HL-60 (cell line): ENCODE results near the gene PDGFRA.

ENCODE experiments used
- DNase-seq, 2 experiments: peaks; one replicate each; pipeline ENCODE4 v3.0.0-alpha.2; 2010 to 2020; ENCODE audit warnings: low read depth in 1 of 2, low spot score in 1 of 2
- H3K27ac ChIP-seq: fragments of 250-450 bp; sonication (Bioruptor Pico); replicated peaks from 2 replicates; pipeline ENCODE4 v1.5.1; 2020; ENCODE audit warnings: mild to moderate bottlenecking, moderate library complexity
- H3K27me3 ChIP-seq: fragments of 250-450 bp; sonication (Bioruptor Pico); 2 replicates; pipeline ENCODE4 v1.5.1; 2021; ENCODE audit warnings: mild to moderate bottlenecking, moderate library complexity; ENCODE audit not compliant: insufficient read depth, poor library complexity, severe bottlenecking
- H3K4me3 ChIP-seq: replicated peaks from 2 replicates; pipeline ENCODE4 v1.5.1; 2011; ENCODE audit warnings: mild to moderate bottlenecking, control low read depth, low read length; ENCODE audit not compliant: insufficient read depth
- CTCF ChIP-seq: IDR thresholded peaks from one replicate; pipeline ENCODE4 v1.5.1; 2011; ENCODE audit warnings: low read length, control low read depth, inconsistent platforms; ENCODE audit not compliant: insufficient read depth
- GABPA ChIP-seq: IDR thresholded peaks from 2 replicates; pipeline ENCODE4 v1.6.1; 2012; ENCODE audit warnings: low read depth
- POLR2AphosphoS5 ChIP-seq: IDR thresholded peaks from 2 replicates; pipeline ENCODE4 v1.6.1; 2012; ENCODE audit warnings: low read depth
- REST ChIP-seq: IDR thresholded peaks from 2 replicates; pipeline ENCODE4 v1.6.1; 2012; ENCODE audit warnings: low read depth; ENCODE audit not compliant: insufficient replicate concordance
- SPI1 ChIP-seq: IDR thresholded peaks from 2 replicates; pipeline ENCODE4 v1.6.1; 2012; ENCODE audit warnings: low read depth, mild to moderate bottlenecking, borderline replicate concordance

The PDGFRA gene

GRCh38 chr4:54218736-54219135, 10.4 kb upstream of the PDGFRA start:
- H3K27ac ChIP-seq = no peak overlapping the region
- TF ChIP-seq POLR2AphosphoS5 (no peak), REST (no peak), GABPA (no peak), CTCF (no peak), SPI1 (no peak)
- DNase-seq = no peak
- H3K27me3 ChIP-seq = peaks cover 7% of the 10 kb centered on the region
- no peak overlapping the region for H3K4me3 ChIP-seq

- no peak overlapping the region for H3K4me3 ChIP-seq
- peaks cover 53% of the 10 kb centered on the region for H3K27me3 ChIP-seq
- H3K27ac ChIP-seq = no peak overlapping the region
- DNase-seq = no peak
- no peak for TF ChIP-seq REST
- TF ChIP-seq SPI1 = no peak
- no peak for TF ChIP-seq CTCF
- TF ChIP-seq GABPA = no peak
- TF ChIP-seq POLR2AphosphoS5 = no peak
Observed at GRCh38 chr4:54224996-54225597, 4.0 kb upstream of the PDGFRA start.

- Histone ChIP-seq H3K27me3 (peaks cover 60% of the 10 kb centered on the region), H3K27ac (no peak overlapping the region), H3K4me3 (no peak overlapping the region)
- no peak for DNase-seq
- TF ChIP-seq GABPA (no peak), POLR2AphosphoS5 (no peak), REST (no peak), SPI1 (no peak), CTCF (no peak)
Observed at GRCh38 chr4:54225598-54226403, 3.3 kb upstream of the PDGFRA start.
